ENCODE measurements around the gene SGPP2.
A peak's percentile ranks its signal among the peaks of the same experiment; 100 is the strongest.
"Not testable (repeated sequence)": the region's sequence is repeated elsewhere in the genome, so short reads cannot be mapped to it uniquely, and the experiment has no call there.

SGPP2 gene

GRCh38 chr2:222423186-222423585, 1.2 kb upstream of the SGPP2 start:
- DNase-seq (ENCODE audit: insufficient read length, low spot score) (no peak), FAIRE-seq (peak; percentile 87)
- TF ChIP-seq TAF1 (IDR thresholded peaks at IDR 0.05; ENCODE audit: low read depth, low read length) (no peak), POLR2AphosphoS5 (IDR thresholded peaks at IDR 0.05; ENCODE audit: low read depth, low read length) (no peak), POLR2A (IDR thresholded peaks at IDR 0.05; ENCODE audit: low read depth, low read length) (no peak), SPI1 (IDR thresholded peaks at IDR 0.05; ENCODE audit: low read depth, low read length) (no peak), PAX5 (IDR thresholded peaks at IDR 0.05; ENCODE audit: insufficient read depth, low read length, severe bottlenecking) (no peak), POU2F2 (IDR thresholded peaks at IDR 0.05; ENCODE audit: low read depth, low read length) (no peak)

GRCh38 chr2:222423632-222424275, 589 bp upstream of the SGPP2 start:
- FAIRE-seq, result no peak
- no peak for DNase-seq (ENCODE audit: insufficient read length, low spot score)
- TF ChIP-seq PAX5 (IDR thresholded peaks at IDR 0.05; ENCODE audit: insufficient read depth, low read length, severe bottlenecking) (no peak), SPI1 (IDR thresholded peaks at IDR 0.05; ENCODE audit: low read depth, low read length) (no peak), POU2F2 (IDR thresholded peaks at IDR 0.05; ENCODE audit: low read depth, low read length) (no peak), POLR2A (IDR thresholded peaks at IDR 0.05; ENCODE audit: low read depth, low read length) (peak; percentile 80), TAF1 (IDR thresholded peaks at IDR 0.05; ENCODE audit: low read depth, low read length) (peak; percentile 70), POLR2AphosphoS5 (IDR thresholded peaks at IDR 0.05; ENCODE audit: low read depth, low read length) (peak; percentile 50)

- DNase-seq (ENCODE audit: insufficient read length, low spot score), result no peak
- TF ChIP-seq POLR2A (IDR thresholded peaks at IDR 0.05; ENCODE audit: low read depth, low read length) (no peak), SPI1 (IDR thresholded peaks at IDR 0.05; ENCODE audit: low read depth, low read length) (0 out of 2 replicates have a peak, but pooled peaks have one; percentile 16), TAF1 (IDR thresholded peaks at IDR 0.05; ENCODE audit: low read depth, low read length) (0 out of 2 replicates have a peak, but pooled peaks have one; percentile 6)
- peak; percentile 77 for FAIRE-seq
Observed at GRCh38 chr2:222424729-222425671, 657 bp downstream of the SGPP2 start.

- TF ChIP-seq POU2F2 (IDR thresholded peaks at IDR 0.05; ENCODE audit: low read depth, low read length), result no peak
- TF ChIP-seq POLR2A (IDR thresholded peaks at IDR 0.05; ENCODE audit: low read depth, low read length), result peak; percentile 34; the same call in 1 of the 2 replicates
- FAIRE-seq (no peak), DNase-seq (ENCODE audit: insufficient read length, low spot score) (no peak)
Observed at GRCh38 chr2:222427646-222428301, 3.4 kb downstream of the SGPP2 start.

GRCh38 chr2:222430071-222430470, 5.7 kb downstream of the SGPP2 start:
- no peak for DNase-seq (ENCODE audit: insufficient read length, low spot score)
- FAIRE-seq, result no peak
- TF ChIP-seq TAF1 (IDR thresholded peaks at IDR 0.05; ENCODE audit: low read depth, low read length), result no peak
- no peak for TF ChIP-seq POLR2AphosphoS5 (IDR thresholded peaks at IDR 0.05; ENCODE audit: low read depth, low read length)
- no peak for TF ChIP-seq POU2F2 (IDR thresholded peaks at IDR 0.05; ENCODE audit: low read depth, low read length)
- no peak for TF ChIP-seq PAX5 (IDR thresholded peaks at IDR 0.05; ENCODE audit: insufficient read depth, low read length, severe bottlenecking)
- no peak for TF ChIP-seq POLR2A (IDR thresholded peaks at IDR 0.05; ENCODE audit: low read depth, low read length)
- TF ChIP-seq SPI1 (IDR thresholded peaks at IDR 0.05; ENCODE audit: low read depth, low read length), result no peak

GRCh38 chr2:222430681-222431080, 6.3 kb downstream of the SGPP2 start:
- DNase-seq (ENCODE audit: insufficient read length, low spot score) (no peak), FAIRE-seq (no peak)
- TF ChIP-seq POLR2AphosphoS5 (IDR thresholded peaks at IDR 0.05; ENCODE audit: low read depth, low read length), result no peak

- no peak for TF ChIP-seq TAF1 (IDR thresholded peaks at IDR 0.05; ENCODE audit: low read depth, low read length)
- TF ChIP-seq SPI1 (IDR thresholded peaks at IDR 0.05; ENCODE audit: low read depth, low read length), result no peak
- TF ChIP-seq PAX5 (IDR thresholded peaks at IDR 0.05; ENCODE audit: insufficient read depth, low read length, severe bottlenecking), result no peak
- TF ChIP-seq POLR2A (IDR thresholded peaks at IDR 0.05; ENCODE audit: low read depth, low read length), result no peak
- TF ChIP-seq POLR2AphosphoS5 (IDR thresholded peaks at IDR 0.05; ENCODE audit: low read depth, low read length), result no peak
- TF ChIP-seq POU2F2 (IDR thresholded peaks at IDR 0.05; ENCODE audit: low read depth, low read length), result no peak
- FAIRE-seq (no peak), DNase-seq (ENCODE audit: insufficient read length, low spot score) (no peak)
Observed at GRCh38 chr2:222431869-222432268, 7.5 kb downstream of the SGPP2 start.

GRCh38 chr2:222433332-222434173, 9.2 kb downstream of the SGPP2 start:
- peak; percentile 65 for FAIRE-seq

GRCh38 chr2:222434204-222434603, 9.9 kb downstream of the SGPP2 start:
- TF ChIP-seq POLR2AphosphoS5 (IDR thresholded peaks at IDR 0.05; ENCODE audit: low read depth, low read length) (no peak), POU2F2 (IDR thresholded peaks at IDR 0.05; ENCODE audit: low read depth, low read length) (no peak), TAF1 (IDR thresholded peaks at IDR 0.05; ENCODE audit: low read depth, low read length) (no peak), POLR2A (IDR thresholded peaks at IDR 0.05; ENCODE audit: low read depth, low read length) (no peak), SPI1 (IDR thresholded peaks at IDR 0.05; ENCODE audit: low read depth, low read length) (no peak), PAX5 (IDR thresholded peaks at IDR 0.05; ENCODE audit: insufficient read depth, low read length, severe bottlenecking) (no peak)
- no peak for DNase-seq (ENCODE audit: insufficient read length, low spot score)
- no peak for FAIRE-seq

More at GRCh38 chr2:222433332-222434173, 9.2 kb downstream of the SGPP2 start:
- no peak for DNase-seq (ENCODE audit: insufficient read length, low spot score)
- TF ChIP-seq PAX5 (IDR thresholded peaks at IDR 0.05; ENCODE audit: insufficient read depth, low read length, severe bottlenecking), result no peak
- TF ChIP-seq SPI1 (IDR thresholded peaks at IDR 0.05; ENCODE audit: low read depth, low read length), result peak; percentile 97

GRCh38 chr2:222435400-222436039, 11.2 kb downstream of the SGPP2 start:
- FAIRE-seq, result peak; percentile 35
- DNase-seq (ENCODE audit: insufficient read length, low spot score), result not testable (repeated sequence)

All from GM12891 (cell line).